ENCODE data around the gene E2F2.
"Not testable (repeated sequence)": the region's sequence is repeated elsewhere in the genome, so short reads cannot be mapped to it uniquely, and the experiment has no call there.

Gene E2F2

DNA sequence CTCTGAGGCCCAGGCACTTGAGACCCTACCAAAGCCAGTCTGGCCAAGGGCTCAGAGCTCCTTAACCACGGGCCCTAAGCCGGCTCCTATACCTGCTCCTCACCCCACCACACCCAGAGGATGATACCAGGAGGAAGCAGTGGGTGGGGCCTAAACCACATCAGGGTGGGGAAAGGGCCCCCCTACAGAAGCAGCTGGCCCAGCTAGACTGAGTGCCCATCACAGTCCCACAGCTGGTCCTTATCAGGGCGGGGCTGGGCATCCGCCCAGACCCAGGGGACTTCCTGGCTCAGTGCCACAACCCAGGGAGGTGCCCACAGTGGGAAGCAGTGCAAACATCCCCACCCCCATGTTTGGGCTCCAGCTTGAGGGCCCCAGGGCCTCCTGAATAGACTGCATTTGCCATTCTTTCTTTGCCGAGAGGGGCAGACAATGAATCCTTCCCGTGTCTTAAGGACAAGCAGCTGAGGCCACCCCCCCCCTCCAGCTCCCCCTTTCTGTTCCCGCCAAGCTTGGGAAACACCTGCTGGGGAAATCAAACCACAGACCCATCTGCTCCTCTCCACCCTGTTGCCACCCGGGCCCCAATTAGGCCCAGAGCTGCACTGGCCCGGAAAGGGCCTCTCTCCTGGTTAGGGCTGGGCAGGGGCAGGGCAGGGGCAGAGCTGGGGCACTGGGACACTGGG, 6.2 kb downstream of the E2F2 start:
- DNase-seq (ENCODE audit: low read depth): no peak

DNA sequence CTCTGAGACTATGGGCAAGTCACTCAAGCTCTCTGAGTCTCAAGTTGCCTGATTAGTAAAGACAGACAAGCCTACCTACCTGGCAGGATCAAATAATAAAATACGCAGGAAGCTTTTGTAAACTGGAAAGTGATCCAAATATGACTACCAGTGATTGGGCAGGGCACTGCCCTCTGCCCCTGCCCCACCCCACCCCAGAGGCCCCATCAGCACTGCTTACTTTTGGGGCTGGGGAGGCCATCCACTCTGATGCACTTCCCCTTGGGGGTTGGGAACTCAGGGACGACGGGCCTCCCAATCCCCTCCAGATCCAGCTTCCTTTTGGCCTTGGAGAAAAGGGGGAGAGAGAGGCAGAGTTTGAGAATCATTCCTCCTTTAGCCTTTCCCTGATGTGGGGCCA, 6.9 kb downstream of the E2F2 start:
- no peak for DNase-seq (ENCODE audit: low read depth)

DNA sequence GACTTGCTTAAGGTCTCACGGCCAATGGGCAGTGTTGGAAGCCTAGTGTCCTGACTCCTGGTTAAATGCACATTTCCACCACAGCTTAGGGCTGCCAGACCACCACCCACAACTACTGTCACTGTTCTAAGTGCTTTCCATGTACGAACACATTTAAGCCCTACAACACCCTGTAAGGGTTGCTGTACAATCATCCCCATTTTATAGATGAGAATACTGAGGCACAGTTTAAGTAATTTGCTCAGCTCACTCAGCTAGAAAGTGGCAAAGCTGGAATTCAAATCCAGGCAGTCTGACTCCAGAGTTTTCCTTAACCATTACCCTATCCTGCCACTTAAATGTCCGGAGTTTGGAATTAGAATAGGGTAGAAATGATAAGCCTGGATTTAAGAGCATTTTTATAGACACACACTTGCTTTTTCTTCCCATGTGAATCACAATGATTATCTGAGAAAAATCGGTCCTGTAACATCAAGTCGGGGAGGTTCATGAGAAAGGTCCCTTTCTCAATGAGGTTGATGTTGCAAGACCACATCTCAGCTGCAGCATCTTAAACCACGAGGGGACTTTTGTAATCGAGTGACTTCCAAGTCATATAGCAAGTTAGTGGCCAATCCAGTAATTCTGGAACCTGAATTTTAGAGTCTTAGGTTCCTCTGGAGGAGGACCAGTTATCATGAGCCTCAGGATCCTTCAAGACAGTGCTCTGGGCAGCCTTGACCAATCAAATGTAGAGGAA, 8.6 kb downstream of the E2F2 start:
- DNase-seq (ENCODE audit: low read depth): no peak

DNA sequence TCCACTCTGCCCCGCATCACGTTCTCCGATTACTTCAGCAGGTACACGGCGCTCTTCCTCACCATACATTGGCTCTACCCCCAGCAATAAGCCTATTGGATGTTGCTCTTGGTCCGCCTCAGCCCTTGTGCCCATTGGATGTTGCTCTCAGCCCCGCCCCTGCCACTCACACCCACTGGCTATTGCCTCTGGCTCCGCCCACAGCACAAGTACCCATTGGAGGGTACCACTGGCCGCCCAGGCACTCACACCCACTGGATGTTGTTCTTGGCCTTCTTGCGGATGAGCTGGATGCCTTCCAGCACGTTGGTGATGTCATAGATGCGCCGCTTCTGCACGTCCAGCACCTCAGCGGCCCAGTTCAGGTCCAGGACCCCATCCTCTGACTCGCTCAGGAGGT, 9.4 kb downstream of the E2F2 start:
- no peak for DNase-seq (ENCODE audit: low read depth)

DNA sequence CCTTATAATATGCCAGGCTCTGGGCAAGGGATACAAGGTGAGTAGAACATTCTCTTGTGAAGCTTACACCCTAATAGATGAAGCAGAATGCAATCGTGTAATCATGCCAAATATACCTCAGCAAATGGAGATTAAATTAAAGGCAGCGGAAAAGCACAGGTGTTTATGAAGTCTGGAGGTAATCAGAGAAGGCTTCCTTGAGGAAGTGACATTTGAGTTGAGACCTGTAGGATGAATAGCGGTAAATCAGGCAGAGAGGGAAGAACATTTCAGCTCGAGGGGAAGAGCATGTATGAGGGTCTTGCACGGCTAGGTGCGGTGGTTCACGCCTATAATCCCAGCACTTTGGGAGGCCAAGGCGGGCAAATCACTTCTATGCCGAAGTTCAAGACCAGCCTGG, 13.5 kb downstream of the E2F2 start:
- no peak for DNase-seq (ENCODE audit: low read depth)

DNA sequence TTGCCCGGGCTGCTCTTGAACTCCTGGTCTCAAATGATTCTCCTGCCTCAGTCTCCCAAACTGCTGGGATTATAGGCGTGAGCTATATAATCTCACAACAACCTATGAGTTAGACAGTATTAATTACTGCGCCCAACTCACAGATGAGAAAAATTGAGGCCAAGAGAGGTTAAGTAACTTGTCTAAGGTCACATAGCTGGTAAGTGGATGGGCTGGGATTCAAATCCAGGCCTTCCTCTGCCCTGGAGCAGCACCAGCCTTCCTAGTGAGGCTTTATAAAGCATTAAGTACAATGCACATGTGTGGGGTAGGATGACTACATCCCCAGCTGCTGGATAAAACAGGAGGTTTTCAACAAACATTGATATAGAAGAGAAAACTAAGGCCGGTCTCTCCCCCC, 15.1 kb downstream of the E2F2 start:
- no peak for DNase-seq (ENCODE audit: low read depth)

DNA sequence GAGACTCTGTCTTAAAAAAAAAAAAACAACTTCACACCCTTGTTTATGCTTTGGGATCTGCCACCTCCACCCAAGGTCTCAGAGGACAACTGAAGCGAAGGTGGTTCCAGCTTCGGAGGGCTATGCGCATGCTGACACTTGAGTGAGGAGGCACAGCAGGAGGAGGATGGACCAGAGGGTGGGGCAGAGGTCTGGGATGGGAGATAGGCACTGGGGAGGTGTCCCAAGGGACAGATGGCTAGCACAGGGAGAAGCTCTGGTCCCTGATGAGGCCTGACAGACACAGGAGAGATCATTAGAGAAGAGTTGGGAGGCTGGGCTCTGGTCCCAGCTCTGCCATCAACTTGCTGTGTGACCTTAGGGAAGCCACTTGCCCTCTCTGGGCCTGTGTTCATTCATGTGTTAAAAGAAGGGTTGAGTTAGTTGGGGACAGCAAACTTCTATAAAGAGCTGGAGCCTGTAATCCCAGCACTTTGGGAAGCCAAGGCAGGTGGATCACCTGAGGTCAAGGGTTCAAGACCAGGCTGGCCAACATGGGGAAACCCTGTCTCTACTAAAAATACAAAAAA, 16.8 kb downstream of the E2F2 start:
- no peak for DNase-seq (ENCODE audit: low read depth)

DNA sequence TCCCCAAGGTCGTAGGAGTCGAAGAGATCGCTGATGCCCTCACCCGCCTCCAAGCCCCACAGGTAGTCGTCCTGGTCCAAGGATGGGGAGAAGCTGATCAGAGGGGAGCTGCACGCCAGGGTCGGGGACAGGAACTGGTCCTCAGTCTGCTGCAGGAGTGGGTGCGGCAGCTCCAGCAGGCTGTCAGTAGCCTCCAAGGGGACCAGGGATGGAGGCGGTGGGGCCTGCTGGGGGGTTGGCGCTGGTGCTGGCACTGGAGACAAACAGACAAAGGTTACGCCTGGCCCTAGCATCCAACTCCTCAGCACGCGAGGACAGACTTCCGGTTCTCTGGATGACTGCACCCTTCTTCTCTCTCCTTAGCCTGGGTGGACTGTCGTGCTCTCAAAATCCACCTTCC, 21.1 kb downstream of the E2F2 start:
- DNase-seq (ENCODE audit: low read depth): no peak

DNA sequence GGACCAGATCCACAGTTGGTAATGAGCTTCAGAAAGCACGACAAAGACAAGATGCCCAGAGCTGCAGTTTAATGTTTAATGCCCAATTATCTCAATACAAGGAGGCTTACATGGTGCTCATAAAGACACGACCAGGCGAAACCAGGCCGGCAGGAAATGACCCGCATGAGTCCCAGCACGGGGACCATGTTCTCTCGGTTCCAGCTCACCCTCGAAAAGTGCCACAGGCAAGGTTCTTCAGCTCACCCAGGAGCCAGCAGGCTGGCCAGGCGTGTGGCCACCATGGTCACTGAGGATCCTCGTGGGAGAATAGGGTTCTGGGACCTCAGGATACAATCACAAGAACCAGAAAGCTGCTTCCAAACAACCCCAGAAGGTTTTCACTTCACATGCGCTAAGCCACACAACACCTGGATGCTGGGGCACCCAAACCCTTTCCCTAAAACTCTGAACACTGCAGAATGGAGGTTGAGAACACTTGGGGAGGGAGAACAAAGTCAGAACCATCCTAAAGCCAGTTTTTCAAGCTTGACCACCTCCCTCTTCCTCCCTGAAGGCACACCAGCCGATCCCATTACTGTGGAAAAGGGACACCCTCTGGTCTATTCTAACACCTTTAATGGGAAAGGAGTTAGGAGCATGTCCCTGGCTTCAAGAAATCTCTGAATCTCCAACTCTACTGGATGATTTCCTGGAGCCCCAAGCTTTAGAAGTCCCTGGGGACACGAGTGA, 24.5 kb downstream of the E2F2 start:
- DNase-seq (ENCODE audit: low read depth): no peak

DNA sequence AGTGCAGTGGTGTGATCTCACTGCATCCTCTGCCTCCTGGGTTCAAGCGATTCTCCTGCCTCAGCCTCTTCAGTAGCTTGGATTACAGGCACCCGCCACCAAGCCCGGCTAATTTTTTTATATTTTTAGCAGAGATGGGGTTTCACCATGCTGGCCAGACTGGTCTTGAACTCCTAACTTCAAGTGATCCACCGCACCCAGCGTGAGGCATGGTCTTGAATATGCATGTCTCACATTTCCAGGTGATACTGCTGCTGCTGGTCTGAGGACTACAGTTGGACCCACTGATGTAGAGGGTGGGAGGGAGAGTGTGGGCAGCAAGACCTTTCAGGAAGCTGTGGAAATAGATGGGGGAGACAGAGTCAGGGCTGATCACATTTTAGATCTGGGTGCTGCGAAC, 25.2 kb downstream of the E2F2 start:
- DNase-seq (ENCODE audit: low read depth): no peak

DNA sequence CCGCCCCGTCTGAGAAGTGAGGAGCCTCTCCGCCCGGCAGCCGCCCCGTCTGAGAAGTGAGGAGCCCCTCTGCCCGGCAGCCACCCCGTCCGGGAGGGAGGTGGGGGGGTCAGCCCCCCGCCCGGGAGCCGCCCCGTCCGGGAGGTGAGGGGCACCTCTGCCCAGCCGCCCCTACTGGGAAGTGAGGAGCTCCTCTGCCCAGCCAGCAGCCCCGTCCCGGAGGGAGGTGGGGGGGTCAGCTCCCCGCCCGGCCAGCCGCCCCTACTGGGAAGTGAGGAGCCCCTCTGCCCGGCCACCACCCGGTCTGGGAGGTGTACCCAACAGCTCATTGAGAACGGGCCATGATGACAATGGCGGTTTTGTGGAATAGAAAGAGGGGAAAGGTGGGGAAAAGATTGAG, 26.9 kb downstream of the E2F2 start:
- not testable (repeated sequence) for DNase-seq (ENCODE audit: low read depth)

DNA sequence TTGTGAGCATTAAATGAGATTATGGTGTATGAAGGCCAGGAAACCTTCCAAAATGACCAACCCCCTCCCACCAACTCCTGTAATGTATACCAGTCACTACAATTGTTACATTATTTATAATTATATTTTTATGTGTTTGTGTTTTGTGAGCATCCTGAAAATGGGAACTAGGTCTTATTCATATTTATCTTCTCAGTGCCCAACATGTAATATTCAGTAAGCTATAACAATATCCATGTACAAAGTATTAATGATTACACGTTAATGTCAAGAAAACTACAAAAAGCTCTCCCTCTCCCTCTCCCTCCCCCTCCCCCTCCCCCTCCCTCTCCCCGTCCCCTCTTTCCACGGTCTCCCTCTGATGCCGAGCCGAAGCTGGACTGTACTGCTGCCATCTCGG, 28.1 kb downstream of the E2F2 start:
- DNase-seq (ENCODE audit: low read depth): no peak

DNA sequence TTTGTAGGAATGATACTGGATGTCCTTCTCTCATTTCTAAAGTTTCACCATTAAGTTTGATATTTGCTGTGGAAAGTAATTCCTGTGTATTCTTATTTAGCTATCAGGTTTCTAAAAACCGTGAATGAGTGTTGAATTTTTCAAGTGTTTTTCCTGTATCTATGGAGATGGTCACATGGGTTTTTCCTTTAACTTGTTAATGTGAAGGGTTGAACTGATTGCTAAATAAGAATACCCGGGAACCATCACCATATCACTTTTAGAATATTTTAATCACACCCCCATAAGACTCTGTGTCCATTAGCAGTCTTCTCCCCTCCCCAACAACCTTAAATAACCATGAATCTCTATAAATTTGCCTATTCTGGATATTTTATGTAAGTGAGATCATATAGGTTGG, 30.6 kb downstream of the E2F2 start:
- DNase-seq (ENCODE audit: low read depth): no peak

DNA sequence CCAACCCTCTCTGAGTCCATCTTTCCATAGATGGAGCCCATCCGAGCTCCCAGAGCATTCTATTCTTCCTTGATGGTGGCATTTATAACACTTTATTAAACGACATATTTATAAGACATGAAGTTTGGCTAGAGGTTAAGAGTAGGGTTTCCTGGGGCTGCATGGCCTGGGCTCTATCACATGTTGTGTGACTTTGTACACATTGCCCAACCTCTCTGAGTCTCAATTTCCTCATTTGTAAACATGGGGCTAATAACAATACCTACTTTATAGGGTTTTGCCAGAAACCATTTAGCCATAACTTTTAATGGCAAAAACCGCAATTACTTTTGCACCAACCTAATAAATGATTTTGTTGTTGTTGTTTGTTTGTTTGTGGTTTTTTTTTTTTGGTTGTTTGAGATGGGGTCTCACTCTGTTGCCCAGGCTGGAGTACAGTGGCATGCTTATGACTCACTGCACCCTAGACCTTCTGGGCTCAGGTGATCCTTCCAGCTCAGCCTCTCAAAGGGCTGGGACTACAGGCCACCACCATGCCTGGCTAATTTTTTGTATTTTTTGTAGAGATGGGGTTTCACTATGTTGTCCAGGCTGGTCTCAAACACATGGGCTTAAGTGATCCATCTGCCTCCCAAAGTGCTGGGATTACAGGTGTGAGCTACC, 33.1 kb downstream of the E2F2 start:
- no peak for DNase-seq (ENCODE audit: low read depth)

DNA sequence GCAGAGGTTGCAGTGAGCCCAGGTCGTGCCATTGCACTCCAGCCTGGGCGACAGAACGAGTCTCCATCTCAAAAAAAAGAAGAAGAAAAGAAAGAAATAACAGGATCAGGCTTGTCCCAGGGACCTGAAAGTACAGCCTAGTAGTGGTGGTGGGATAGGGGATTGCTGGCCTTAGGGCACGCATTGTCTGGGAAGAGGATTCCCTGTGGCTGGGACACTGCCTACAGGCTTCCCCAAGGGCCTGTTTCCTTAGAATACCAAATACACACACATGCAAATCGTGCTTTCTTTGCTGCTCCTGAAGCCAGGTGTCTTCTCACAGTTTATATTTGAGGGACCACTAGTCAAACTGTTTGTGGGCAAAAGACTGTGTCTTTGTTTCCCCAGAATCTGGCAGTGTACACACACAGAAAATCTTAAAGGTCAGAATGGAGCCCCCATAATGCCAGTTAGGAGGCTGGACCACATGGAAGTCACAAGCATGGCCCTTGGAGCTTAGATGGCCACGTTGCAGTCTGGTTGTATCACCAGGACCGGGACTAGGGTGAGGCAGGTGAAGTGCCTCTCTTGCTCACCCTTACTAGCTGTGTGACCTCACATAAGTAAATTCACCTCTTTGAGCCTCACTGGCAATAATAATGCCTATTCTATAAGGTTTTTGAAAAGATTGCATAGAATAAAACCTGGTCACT, 34.4 kb downstream of the E2F2 start:
- no peak for DNase-seq (ENCODE audit: low read depth)

DNA sequence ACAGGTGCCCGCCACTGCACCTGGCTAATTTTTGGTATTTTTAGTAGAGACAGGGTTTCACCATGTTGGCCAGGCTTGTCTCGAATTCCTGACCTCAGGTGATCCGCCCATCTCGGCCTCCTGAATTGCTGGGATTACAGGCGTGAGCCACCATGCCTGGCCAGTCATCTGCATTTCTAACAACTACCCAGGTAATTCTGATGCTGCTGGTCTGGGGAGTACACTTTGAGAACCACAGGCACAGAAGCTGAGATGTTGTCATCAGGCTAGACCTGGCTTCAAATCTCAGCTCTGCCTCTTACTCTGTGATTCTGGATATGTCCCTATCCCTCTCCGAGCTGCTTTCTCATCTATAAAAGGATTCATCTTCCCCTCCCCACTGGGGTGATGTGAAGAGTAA, 36.2 kb downstream of the E2F2 start:
- DNase-seq (ENCODE audit: low read depth): not testable (repeated sequence)

DNA sequence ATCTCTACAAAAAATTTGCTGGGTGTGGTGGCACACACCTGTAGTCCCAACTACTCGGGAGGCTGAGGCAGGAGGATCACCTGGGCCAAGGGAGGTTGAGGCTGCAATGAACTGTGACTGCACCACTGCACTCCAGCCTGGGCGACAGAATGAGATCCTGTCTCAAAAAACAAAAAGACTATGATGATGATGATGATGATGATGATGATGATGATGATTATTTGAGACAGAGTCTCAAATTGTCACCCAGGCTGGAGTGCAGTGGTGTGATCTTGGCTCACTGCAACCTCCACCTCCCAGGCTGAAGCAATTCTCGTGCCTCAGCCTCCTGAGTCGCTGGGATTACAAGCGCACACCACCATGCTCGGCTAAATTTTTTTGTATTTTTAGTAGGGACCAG, 38.3 kb downstream of the E2F2 start:
- not testable (repeated sequence) for DNase-seq (ENCODE audit: low read depth)

DNA sequence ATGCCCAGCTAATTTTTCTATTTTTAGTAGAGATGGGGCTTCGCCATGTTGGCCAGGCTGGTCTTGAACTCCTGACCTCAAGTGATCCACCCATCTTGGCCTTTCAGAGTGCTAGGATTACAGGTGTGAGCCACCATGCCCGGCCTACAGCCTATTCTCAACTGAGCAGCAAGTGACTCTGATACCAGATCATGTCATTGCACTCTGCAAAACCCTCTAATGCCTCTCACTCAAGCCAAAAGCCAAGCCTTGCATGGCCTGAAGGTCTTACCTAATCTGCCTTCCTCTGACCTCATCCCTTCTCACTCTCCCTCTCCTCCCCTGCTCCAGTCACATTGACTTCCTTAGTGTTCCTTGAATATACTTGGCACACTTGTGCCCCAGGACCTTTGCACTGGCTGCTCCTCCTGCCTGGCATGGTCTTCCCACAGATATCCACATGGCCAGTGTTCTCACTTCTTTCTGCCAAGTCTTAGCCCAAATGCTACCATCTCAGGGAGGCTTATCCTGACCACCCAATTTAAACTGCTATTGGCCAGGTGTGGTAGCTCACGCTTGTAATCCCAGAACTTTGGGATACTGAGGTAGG, 38.8 kb downstream of the E2F2 start:
- DNase-seq (ENCODE audit: low read depth): no peak

DNA sequence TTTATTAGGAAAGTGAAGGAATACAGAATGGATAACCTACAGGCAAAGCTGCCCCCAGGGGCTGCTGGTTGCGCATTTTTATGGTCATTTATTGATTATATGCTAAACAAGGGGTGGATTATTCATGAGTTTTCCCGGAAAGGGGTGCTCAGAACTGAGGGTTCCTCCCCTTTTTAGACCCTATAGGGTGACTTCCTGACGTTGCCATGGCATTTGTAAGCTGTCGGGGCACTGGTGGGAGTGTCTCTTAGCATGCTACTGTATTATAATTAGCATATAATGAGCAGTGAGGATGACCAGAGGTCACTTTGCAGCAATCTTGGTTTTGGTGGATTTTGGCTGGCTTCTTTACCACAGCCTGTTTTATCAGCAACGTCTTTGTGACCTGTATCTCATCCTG, 41.2 kb downstream of the E2F2 start:
- DNase-seq (ENCODE audit: low read depth): no peak

DNA sequence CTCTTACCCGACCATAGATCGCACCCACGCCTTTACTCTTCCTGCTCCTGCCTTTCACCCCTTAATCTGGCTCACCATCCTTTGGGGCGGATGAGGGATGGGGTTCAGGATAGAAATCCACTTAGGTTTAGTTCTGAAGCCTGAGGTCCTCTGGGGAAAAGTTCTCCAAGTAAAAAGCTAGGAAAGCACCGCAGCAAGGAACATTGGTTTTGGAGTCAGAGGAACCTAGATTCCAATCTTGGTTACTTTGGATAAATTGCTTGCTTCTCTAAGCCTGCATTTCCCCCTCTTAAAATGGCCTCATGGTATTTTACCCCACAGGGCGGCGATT, 46.1 kb downstream of the E2F2 start:
- no peak for DNase-seq (ENCODE audit: low read depth)

DNA sequence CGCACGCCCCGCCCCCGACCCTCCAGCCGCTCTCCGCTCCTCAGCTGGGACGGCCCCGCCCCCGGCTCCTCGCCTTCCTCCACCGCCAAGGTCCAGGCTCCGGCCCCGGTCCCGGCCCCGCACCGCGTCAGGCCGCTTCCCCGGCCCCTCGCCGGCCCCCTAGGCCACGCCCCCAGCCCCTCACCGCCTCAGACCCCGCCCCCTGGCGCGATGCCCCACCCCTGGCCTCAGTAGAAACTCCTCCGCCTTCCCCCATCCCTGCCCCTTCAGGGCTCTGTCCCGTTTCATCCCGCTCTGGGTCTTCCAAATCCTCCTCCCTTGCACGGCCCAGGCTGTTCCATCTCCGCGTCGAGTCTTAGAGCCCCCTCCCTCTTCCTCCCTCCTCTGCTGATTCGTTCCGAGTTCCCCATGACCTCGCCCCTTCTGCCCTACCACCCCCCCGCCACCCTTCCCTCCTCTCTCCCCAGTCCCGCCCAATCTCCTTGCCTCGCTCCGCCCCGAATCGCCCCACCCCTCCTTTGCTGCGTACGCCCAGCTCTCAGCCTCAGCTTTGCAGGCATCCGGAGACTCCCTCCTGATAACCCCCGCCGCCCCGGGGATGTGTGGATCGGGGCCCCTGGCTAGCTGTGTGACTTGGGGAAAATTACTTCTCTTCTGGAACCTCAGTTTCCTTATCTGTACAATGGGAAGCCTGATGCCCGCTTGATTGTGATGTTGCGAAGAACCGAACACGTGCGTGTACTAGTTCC, 46.6 kb downstream of the E2F2 start:
- peak; percentile 83 for DNase-seq (ENCODE audit: low read depth)
